ENCODE data around the gene SLC9A1.

GRCh38 chr1:27137544-27138075 is 17.3 kb downstream of the SLC9A1 start:
- TF ChIP-seq FOXA1 (IDR thresholded peaks at IDR 0.05) (no peak), NFRKB (IDR thresholded peaks at IDR 0.05) (no peak), SP1 (IDR thresholded peaks at IDR 0.05) (no peak), TARDBP (IDR thresholded peaks at IDR 0.05) (no peak), CTBP1 (IDR thresholded peaks at IDR 0.05; ENCODE audit: borderline replicate concordance) (no peak), ZNF384 (IDR thresholded peaks at IDR 0.05) (no peak)
- TF ChIP-seq, protein P1, sequence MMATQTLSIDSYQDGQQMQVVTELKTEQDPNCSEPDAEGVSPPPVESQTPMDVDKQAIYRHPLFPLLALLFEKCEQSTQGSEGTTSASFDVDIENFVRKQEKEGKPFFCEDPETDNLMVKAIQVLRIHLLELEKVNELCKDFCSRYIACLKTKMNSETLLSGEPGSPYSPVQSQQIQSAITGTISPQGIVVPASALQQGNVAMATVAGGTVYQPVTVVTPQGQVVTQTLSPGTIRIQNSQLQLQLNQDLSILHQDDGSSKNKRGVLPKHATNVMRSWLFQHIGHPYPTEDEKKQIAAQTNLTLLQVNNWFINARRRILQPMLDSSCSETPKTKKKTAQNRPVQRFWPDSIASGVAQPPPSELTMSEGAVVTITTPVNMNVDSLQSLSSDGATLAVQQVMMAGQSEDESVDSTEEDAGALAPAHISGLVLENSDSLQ (IDR thresholded peaks at IDR 0.05) = no peak

All from HEK293T (cell line).